ENCODE data around the gene TCAIM. TPM values are rescaled to one million over a fixed set of nuclear protein-coding genes. Genes with fewer than 3 reads are reported as not detected.

The TCAIM gene
- 36.3 and 37.4 TPM in 2 replicates for total RNA-seq
- polyA plus RNA-seq = 19.6 and 20.7 TPM in 2 replicates

GRCh38 chr3:44338010-44338827 lies at the start of gene TCAIM:
Gene TCAIM, plus strand, starts transcription at chr3:44338766. Its CDS starts 16,017 bp downstream, at chr3:44354783.
- peaks cover 38% of the 10 kb centered on the region for H3K79me2 ChIP-seq
- peak within 1 kb of the TSS; percentile 77 for H3K4me2 ChIP-seq
- TF ChIP-seq CTCF (IDR thresholded peaks at IDR 0.05; ENCODE audit: poor library complexity) (no peak), EZH2 (IDR thresholded peaks at IDR 0.05; ENCODE audit: borderline replicate concordance) (no peak), EZH2phosphoT487 (IDR thresholded peaks at IDR 0.05; ENCODE audit: low read depth, severe bottlenecking, unreplicated experiment) (no peak)
- DNase-seq (ENCODE audit: low spot score) = peak; percentile 99
- H2AFZ ChIP-seq = peak within 1 kb of the TSS; percentile 55
- WGBS (ENCODE audit: low lambda C conversion rate, missing lambda C conversion rate) = 1% methylated on average over 65 of the region's 77 CpGs
- H4K20me1 ChIP-seq (ENCODE audit: insufficient read depth, poor library complexity, severe bottlenecking) = no peaks in the 10 kb centered on the region
- H3K9me3 ChIP-seq (ENCODE audit: low read depth) = no peaks in the 10 kb centered on the region
- no peaks in the 10 kb centered on the region for H3K36me3 ChIP-seq (replicated peaks; ENCODE audit: insufficient read depth, low read depth)
- H3K4me1 ChIP-seq (ENCODE audit: insufficient read depth) = peaks cover 14% of the 10 kb centered on the region
- no peaks in the 10 kb centered on the region for H3K27me3 ChIP-seq
- peak within 1 kb of the TSS; percentile 97 for H3K27ac ChIP-seq
- no peaks in the 10 kb centered on the region for H3K9me2 ChIP-seq (replicated peaks; ENCODE audit: insufficient read depth)
- H3K4me3 ChIP-seq = peak within 1 kb of the TSS; percentile 81

GRCh38 chr3:44289882-44290462 lies 48.6 kb upstream of the TCAIM start:
- Histone ChIP-seq H2AFZ (no peak overlapping the region), H3K36me3 (replicated peaks; ENCODE audit: insufficient read depth, low read depth) (no peaks in the 10 kb centered on the region), H3K4me3 (no peak overlapping the region), H3K4me2 (no peak overlapping the region), H3K27me3 (no peaks in the 10 kb centered on the region), H4K20me1 (ENCODE audit: insufficient read depth, poor library complexity, severe bottlenecking) (no peaks in the 10 kb centered on the region), H3K79me2 (no peaks in the 10 kb centered on the region), H3K4me1 (ENCODE audit: insufficient read depth) (no peaks in the 10 kb centered on the region), H3K9me3 (ENCODE audit: low read depth) (no peaks in the 10 kb centered on the region), H3K9me2 (replicated peaks; ENCODE audit: insufficient read depth) (no peaks in the 10 kb centered on the region), H3K27ac (no peak overlapping the region)
- WGBS (ENCODE audit: low lambda C conversion rate, missing lambda C conversion rate) = 75% methylated on average over 3 of the region's 3 CpGs
- TF ChIP-seq CTCF (IDR thresholded peaks at IDR 0.05; ENCODE audit: poor library complexity) = no peak
- no peak for TF ChIP-seq EZH2phosphoT487 (IDR thresholded peaks at IDR 0.05; ENCODE audit: low read depth, severe bottlenecking, unreplicated experiment)
- TF ChIP-seq EZH2 (IDR thresholded peaks at IDR 0.05; ENCODE audit: borderline replicate concordance) = no peak
- DNase-seq (ENCODE audit: low spot score) = peak; percentile 3

- Histone ChIP-seq H2AFZ (no peak overlapping the region), H3K9me2 (replicated peaks; ENCODE audit: insufficient read depth) (no peaks in the 10 kb centered on the region), H3K4me3 (no peak overlapping the region), H4K20me1 (ENCODE audit: insufficient read depth, poor library complexity, severe bottlenecking) (no peaks in the 10 kb centered on the region), H3K36me3 (replicated peaks; ENCODE audit: insufficient read depth, low read depth) (no peaks in the 10 kb centered on the region), H3K9me3 (ENCODE audit: low read depth) (no peaks in the 10 kb centered on the region), H3K27ac (no peak overlapping the region), H3K4me2 (no peak overlapping the region), H3K79me2 (no peaks in the 10 kb centered on the region), H3K4me1 (ENCODE audit: insufficient read depth) (no peaks in the 10 kb centered on the region), H3K27me3 (peaks cover 2% of the 10 kb centered on the region)
- WGBS (ENCODE audit: low lambda C conversion rate, missing lambda C conversion rate) = 93% methylated on average over 2 of the region's 2 CpGs
- TF ChIP-seq EZH2 (IDR thresholded peaks at IDR 0.05; ENCODE audit: borderline replicate concordance) = no peak
- no peak for TF ChIP-seq CTCF (IDR thresholded peaks at IDR 0.05; ENCODE audit: poor library complexity)
- no peak for TF ChIP-seq EZH2phosphoT487 (IDR thresholded peaks at IDR 0.05; ENCODE audit: low read depth, severe bottlenecking, unreplicated experiment)
- no peak for DNase-seq (ENCODE audit: low spot score)
These were observed 46.3 kb upstream of the TCAIM start for GRCh38 chr3:44292276-44292675.

All from hepatocyte (in vitro differentiated cells).